HepG2 (cell line): ENCODE measurements around the gene NFKBIZ. TPM values are rescaled to one million over a fixed set of nuclear protein-coding genes. Genes with fewer than 3 reads are reported as not detected.

ENCODE experiments used
- AKNA ChIP-seq: sonication (generic); formaldehyde crosslinking; IDR thresholded peaks from 2 replicates; pipeline ENCODE4 v1.4.0; 2020; ENCODE audit warnings: missing genetic modification reagents, borderline replicate concordance
- ATF7 ChIP-seq, 2 experiments: fragments of 450-650 bp in 1 of 2; sonication (generic) in 1 of 2; formaldehyde crosslinking in 1 of 2; IDR thresholded peaks; 2 replicates each; pipeline versions ENCODE4 v1.4.0 to v1.6.1; 2016 to 2020; ENCODE audit warnings: antibody characterized with exemption in 1 of 2, mild to moderate bottlenecking in 1 of 2, missing genetic modification reagents in 1 of 2
- FOXA3 ChIP-seq: IDR thresholded peaks from 2 replicates; pipeline ENCODE4 v1.6.1; 2016; ENCODE audit warnings: missing genetic modification reagents, missing compliant biosample characterization
- SKI ChIP-seq: fragments of 450-650 bp; IDR thresholded peaks from one replicate; pipeline ENCODE4 v1.6.1; 2018; ENCODE audit warnings: mild to moderate bottlenecking; ENCODE audit not compliant: partially characterized antibody
- YEATS4 ChIP-seq: sonication (generic); formaldehyde crosslinking; IDR thresholded peaks from 2 replicates; pipeline ENCODE4 v1.4.0; 2020; ENCODE audit warnings: missing genetic modification reagents, borderline replicate concordance
- ZNF556 ChIP-seq: sonication (generic); formaldehyde crosslinking; IDR thresholded peaks from 2 replicates; pipeline ENCODE4 v1.4.0; 2020; ENCODE audit warnings: mild to moderate bottlenecking, missing genetic modification reagents, borderline replicate concordance
- ZNF589 ChIP-seq: sonication (generic); formaldehyde crosslinking; conservative IDR thresholded peaks from 2 replicates; pipeline ENCODE4 v1.8.0; 2022; ENCODE audit warnings: mild to moderate bottlenecking, moderate library complexity, missing genetic modification reagents
- polyA plus RNA-seq, 8 experiments: library from polyadenylated mRNA; depleted of rRNA in 3 of 8; stranded (reverse) in 7 of 8; unstranded in 1 of 8; fragments of >200 nt; fragmentation: Illumina TruSeq in 4 of 8; extraction: Trizol in 4 of 8; gene quantifications; 2 replicates each; pipeline versions ENCODE4 v1.2.1 to v1.2.3, GENCODE V29; 2011 to 2016; ENCODE audit warnings: low read depth in 4 of 8, missing spikeins in 1 of 8, mixed read lengths in 1 of 8; ENCODE audit not compliant: insufficient read depth in 1 of 8
- total RNA-seq, 5 experiments: library from RNA; depleted of rRNA; stranded (reverse); fragments of >200 nt; fragmentation: Illumina TruSeq; extraction: Trizol; gene quantifications; 2 replicates each; pipeline ENCODE4 v1.2.3, GENCODE V29; 2016; ENCODE audit warnings: low read depth in 1 of 5
- TF ChIP-seq, protein P1 (sequence below): sonication (generic); formaldehyde crosslinking; conservative IDR thresholded peaks from 2 replicates; pipeline ENCODE4 v1.4.0; 2020; ENCODE audit warnings: missing genetic modification reagents
- TF ChIP-seq, protein P2 (sequence below): sonication (generic); formaldehyde crosslinking; IDR thresholded peaks from 2 replicates; pipeline ENCODE4 v1.9.0; 2022; ENCODE audit warnings: low read depth, missing genetic modification reagents
- TF ChIP-seq, protein P3 (sequence below): sonication (generic); formaldehyde crosslinking; IDR thresholded peaks from 2 replicates; pipeline ENCODE4 v1.4.0; 2020; ENCODE audit warnings: missing genetic modification reagents, borderline replicate concordance

NFKBIZ gene
- total and polyA plus RNA-seq, 2 of the 13 experiments (the other 11 are each of a cell fraction or from before 2014, with no cell fraction given), result 25.9 to 60.6 TPM

DNA sequence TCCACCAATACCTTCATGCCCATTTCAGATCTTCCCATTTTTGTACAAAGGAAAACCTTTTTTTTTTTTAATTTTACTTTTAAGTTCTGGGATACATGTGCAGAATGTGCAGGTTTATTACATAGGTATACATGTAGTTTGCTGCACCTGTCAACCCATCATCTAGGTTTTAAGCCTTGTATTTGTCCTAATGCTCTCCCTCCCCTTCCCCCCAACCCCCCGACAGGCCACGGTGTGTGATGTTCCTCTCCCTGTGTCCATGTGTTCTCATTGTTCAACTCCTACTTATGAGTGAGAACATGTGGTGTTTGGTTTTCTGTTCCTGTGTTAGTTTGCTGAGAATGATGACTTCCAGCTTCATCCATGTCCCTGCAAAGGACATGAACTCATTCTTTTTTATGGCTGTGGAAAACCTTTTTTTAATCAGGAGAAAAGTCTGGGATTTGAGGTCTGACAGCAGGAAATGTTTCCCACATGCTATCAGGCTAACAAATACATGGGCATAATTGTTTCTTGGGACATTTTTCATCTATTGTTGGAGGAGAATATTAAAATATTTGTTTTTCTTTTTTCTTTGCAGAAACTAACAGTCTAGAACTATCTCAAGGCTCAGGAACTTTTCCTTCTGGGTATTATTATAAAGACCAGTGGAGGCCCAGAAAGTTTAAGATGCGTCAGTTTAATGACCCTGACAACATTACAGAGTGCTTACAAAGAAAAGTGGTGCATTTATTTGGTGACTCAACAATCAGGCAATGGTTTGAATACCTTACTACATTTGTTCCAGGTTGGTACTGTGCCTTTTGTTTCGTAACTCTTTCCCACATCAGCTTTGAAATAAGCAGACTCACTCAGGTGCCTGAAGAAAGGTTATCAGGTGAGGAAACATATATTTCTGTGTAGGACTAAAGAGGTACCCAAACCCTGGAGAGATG lies 32.8 kb upstream of the NFKBIZ start (continued):
- TF ChIP-seq, protein P1, sequence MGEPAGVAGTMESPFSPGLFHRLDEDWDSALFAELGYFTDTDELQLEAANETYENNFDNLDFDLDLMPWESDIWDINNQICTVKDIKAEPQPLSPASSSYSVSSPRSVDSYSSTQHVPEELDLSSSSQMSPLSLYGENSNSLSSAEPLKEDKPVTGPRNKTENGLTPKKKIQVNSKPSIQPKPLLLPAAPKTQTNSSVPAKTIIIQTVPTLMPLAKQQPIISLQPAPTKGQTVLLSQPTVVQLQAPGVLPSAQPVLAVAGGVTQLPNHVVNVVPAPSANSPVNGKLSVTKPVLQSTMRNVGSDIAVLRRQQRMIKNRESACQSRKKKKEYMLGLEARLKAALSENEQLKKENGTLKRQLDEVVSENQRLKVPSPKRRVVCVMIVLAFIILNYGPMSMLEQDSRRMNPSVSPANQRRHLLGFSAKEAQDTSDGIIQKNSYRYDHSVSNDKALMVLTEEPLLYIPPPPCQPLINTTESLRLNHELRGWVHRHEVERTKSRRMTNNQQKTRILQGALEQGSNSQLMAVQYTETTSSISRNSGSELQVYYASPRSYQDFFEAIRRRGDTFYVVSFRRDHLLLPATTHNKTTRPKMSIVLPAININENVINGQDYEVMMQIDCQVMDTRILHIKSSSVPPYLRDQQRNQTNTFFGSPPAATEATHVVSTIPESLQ (CRISPR knock-in tag), result no peak
- TF ChIP-seq YEATS4 (no peak), ATF7 (IDR thresholded peaks at IDR 0.05) (no peak), ATF7 (CRISPR knock-in tag; IDR thresholded peaks at IDR 0.05) (no peak), ZNF589 (CRISPR knock-in tag) (no peak), FOXA3 (CRISPR knock-in tag) (no peak), ZNF556 (CRISPR knock-in tag) (no peak), AKNA (CRISPR knock-in tag) (no peak), SKI (no peak)
- TF ChIP-seq, protein P2, sequence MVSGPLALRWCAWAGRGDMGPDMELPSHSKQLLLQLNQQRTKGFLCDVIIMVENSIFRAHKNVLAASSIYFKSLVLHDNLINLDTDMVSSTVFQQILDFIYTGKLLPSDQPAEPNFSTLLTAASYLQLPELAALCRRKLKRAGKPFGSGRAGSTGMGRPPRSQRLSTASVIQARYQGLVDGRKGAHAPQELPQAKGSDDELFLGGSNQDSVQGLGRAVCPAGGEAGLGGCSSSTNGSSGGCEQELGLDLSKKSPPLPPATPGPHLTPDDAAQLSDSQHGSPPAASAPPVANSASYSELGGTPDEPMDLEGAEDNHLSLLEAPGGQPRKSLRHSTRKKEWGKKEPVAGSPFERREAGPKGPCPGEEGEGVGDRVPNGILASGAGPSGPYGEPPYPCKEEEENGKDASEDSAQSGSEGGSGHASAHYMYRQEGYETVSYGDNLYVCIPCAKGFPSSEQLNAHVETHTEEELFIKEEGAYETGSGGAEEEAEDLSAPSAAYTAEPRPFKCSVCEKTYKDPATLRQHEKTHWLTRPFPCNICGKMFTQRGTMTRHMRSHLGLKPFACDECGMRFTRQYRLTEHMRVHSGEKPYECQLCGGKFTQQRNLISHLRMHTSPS (CRISPR knock-in tag), result no peak
- TF ChIP-seq, protein P3, sequence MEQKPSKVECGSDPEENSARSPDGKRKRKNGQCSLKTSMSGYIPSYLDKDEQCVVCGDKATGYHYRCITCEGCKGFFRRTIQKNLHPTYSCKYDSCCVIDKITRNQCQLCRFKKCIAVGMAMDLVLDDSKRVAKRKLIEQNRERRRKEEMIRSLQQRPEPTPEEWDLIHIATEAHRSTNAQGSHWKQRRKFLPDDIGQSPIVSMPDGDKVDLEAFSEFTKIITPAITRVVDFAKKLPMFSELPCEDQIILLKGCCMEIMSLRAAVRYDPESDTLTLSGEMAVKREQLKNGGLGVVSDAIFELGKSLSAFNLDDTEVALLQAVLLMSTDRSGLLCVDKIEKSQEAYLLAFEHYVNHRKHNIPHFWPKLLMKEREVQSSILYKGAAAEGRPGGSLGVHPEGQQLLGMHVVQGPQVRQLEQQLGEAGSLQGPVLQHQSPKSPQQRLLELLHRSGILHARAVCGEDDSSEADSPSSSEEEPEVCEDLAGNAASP (CRISPR knock-in tag), result no peak
